ENCODE measurements around the gene PSMB2. TPM values are rescaled to one million over a fixed set of nuclear protein-coding genes. Genes with fewer than 3 reads are reported as not detected.

The PSMB2 gene
- total and polyA plus RNA-seq, 7 donors = 38.6 to 117 (median 68.2) TPM

DNA sequence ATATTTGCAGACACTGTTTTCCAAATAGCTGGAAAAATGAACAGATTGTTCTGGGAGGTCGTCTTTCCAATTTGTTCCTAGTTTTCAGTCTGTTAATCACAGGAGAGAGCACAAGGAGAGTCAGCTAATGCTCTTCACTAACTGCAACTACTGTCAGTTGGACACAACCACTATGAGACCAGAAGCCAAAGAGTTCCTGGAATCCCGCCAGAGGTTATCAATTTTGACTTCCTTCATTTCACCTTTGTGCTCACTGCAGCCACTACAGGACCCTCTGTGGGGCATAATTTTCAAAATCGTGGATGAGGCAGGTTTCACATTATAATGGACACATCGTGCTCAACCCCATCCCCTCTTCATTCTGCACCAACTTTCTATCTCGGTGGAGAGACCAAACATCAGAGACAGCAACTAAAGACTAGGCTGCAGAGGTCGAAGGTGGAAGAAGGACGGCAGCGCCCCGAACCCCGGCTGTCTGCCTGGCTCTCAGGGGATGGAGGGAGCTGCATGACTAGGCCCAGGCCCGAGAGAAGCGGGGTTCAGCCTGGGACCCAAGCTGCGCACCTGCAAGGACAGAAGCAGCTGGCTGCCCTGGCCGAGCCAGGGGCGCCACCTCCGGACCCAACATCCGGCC is 84.7 kb downstream of the PSMB2 start:
- intact Hi-C loops (cut with DNase I) = no loop called here
- H3K4me3 ChIP-seq = peak overlapping the region; percentile 99
- H3K27me3 ChIP-seq (ENCODE audit: insufficient read depth in 3 of 3, low read length in 2 of 3) = no peaks in the 10 kb centered on the region
- no peaks in the 10 kb centered on the region for H3K9me3 ChIP-seq
- DNase-seq (no peak), ATAC-seq (no peak)
- H3K4me1 ChIP-seq = peaks cover 49% of the 10 kb centered on the region
- peak overlapping the region; percentile 99 for H3K27ac ChIP-seq
- 1 to 2% (median 1%) methylated on average over 15 to 17 of the region's 17 CpGs for WGBS, 3 donors
- H3K36me3 ChIP-seq (ENCODE audit: insufficient read depth in 1 of 2, low read depth in 1 of 2) = peaks cover 0 to 26% of the 10 kb centered on the region in 2 donors
- TF ChIP-seq, protein P1, sequence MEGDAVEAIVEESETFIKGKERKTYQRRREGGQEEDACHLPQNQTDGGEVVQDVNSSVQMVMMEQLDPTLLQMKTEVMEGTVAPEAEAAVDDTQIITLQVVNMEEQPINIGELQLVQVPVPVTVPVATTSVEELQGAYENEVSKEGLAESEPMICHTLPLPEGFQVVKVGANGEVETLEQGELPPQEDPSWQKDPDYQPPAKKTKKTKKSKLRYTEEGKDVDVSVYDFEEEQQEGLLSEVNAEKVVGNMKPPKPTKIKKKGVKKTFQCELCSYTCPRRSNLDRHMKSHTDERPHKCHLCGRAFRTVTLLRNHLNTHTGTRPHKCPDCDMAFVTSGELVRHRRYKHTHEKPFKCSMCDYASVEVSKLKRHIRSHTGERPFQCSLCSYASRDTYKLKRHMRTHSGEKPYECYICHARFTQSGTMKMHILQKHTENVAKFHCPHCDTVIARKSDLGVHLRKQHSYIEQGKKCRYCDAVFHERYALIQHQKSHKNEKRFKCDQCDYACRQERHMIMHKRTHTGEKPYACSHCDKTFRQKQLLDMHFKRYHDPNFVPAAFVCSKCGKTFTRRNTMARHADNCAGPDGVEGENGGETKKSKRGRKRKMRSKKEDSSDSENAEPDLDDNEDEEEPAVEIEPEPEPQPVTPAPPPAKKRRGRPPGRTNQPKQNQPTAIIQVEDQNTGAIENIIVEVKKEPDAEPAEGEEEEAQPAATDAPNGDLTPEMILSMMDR (IDR thresholded peaks at IDR 0.05) = no peak

DNA sequence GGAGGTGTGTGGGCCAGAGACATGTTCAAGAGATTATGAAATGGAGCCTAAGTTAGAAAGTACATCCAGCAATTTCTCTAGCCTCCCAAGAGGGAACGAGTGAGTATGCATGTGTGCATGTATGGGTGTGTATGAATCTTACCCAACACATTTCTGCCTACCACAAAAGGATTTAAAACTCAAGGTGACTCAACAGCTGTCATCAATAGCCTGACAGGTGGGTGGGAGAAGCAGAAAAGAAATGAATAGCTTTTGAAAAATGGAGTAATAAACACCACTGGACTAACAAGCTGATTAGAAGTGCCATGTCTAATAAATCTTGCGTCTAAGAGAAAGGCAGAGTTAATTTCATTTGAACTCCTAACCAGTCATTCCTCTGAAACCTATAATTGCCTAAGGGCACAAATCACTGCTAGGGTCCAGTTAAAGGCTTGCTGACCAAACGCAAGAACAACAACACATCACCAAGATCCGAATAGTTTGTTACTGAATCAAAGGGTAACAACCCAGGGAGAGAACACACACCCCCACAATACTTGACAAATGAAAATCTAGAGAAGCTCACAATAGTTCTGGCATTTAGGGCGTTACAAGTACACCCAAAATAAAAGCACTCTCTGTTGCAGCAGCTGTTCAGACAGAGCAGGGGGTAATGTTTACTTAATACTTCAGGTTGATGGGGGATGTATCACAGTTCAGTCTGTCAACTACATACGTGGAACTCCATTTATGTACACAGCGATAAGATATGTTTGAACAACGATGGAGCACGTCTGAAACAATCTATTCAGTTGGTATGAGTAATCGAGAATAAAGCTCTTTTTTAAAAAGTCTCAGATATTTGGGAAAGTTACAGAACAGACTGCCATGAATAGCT is 85.5 kb downstream of the PSMB2 start:
- no peaks in the 10 kb centered on the region for H3K27me3 ChIP-seq (ENCODE audit: insufficient read depth in 3 of 3, low read length in 2 of 3)
- WGBS, 3 donors = 48 to 60% (median 53%) methylated on average over 10 of the region's 10 CpGs
- TF ChIP-seq, protein P1 (IDR thresholded peaks at IDR 0.05) = no peak
- intact Hi-C loops (cut with DNase I) = no loop called here
- H3K4me1 ChIP-seq = peaks cover 43% of the 10 kb centered on the region
- no peaks in the 10 kb centered on the region for H3K9me3 ChIP-seq
- peaks cover 0 to 33% of the 10 kb centered on the region in 2 donors for H3K36me3 ChIP-seq (ENCODE audit: insufficient read depth in 1 of 2, low read depth in 1 of 2)
- H3K4me3 ChIP-seq = peak overlapping the region; percentile 99
- DNase-seq = no peak
- peak in 3 of 4 donors; percentile 11 to 35 (median 21) for ATAC-seq
- peak overlapping the region; percentile 99 for H3K27ac ChIP-seq

DNA sequence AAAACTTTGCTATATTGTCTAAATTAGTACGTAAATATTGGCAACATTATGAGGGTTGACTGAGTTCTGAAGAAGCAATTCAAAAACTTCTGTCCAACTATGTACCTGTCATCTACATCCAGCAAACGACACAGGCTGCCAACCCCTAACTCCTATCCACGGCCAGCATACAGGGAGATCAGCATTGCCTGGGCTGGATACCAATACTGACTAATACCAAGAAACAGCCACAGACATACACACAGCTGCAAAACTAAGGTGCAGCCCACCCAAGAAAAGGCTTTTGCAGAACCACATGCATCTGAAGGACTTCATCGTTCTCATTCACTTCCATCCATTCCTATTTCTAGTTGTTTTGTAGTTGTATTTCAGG is 86.1 kb downstream of the PSMB2 start:
- DNase-seq = no peak
- Histone ChIP-seq H3K27me3 (ENCODE audit: insufficient read depth in 3 of 3, low read length in 2 of 3) (no peaks in the 10 kb centered on the region), H3K4me3 (peak overlapping the region; percentile 99), H3K9me3 (no peaks in the 10 kb centered on the region), H3K36me3 (ENCODE audit: insufficient read depth in 1 of 2, low read depth in 1 of 2) (peaks cover 0 to 40% of the 10 kb centered on the region in 2 donors), H3K27ac (peak overlapping the region; percentile 99), H3K4me1 (peaks cover 38% of the 10 kb centered on the region)
- TF ChIP-seq, protein P1 (IDR thresholded peaks at IDR 0.05) = no peak
- intact Hi-C loops (cut with DNase I) = no loop called here
- no peak for ATAC-seq
- WGBS, 3 donors = 42 to 58% (median 51%) methylated on average over 4 of the region's 4 CpGs

DNA sequence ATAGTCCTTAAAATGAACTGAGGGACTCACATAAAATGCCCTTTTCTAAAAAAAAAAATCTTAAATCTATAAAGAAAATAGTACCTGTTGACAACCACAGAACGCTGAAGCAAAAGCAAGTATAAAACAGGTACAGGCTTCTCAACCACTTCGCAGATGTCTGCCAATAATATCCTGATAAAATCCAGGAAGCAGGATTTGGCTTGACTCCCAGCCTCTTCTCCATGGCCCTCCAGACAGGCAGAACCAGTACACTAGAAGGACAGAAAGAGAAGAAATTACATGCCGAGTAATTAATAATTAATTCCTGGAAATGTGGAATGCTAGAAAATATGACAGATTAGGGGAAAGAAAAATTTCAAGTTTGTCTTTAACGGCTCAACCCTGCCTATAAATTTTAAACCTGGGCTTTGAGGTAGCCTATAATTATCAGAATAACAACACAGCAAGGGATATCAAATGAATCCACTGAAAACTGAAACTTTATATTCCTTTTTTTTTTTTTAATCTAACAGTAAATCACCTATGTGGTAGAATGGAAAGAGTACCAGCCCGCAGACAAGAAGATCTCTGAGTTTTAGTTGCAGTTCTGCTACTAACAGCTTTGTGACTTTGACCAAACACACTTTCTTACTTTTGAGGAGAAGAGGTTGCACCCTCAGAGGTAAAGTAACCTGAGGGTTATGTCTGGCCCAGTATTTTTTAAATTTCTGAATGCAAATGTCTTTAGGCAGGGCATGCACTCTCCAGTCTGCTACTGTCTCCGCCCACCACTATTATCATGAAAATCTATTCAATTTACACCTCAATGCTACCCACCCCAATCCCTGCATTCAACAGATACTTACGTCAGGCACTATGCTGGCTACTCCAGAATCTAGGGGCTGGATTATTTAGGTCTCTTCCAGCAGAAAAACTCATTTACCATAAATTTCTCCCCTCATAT is 86.8 kb downstream of the PSMB2 start:
- no peaks in the 10 kb centered on the region for H3K27me3 ChIP-seq (ENCODE audit: insufficient read depth in 3 of 3, low read length in 2 of 3)

More for the DNA sequence above, 86.8 kb downstream of the PSMB2 start:
- Histone ChIP-seq H3K4me3 (no peak overlapping the region), H3K4me1 (peaks cover 38% of the 10 kb centered on the region), H3K36me3 (ENCODE audit: insufficient read depth in 1 of 2, low read depth in 1 of 2) (peaks cover 0 to 44% of the 10 kb centered on the region in 2 donors), H3K27ac (peak overlapping the region; percentile 99), H3K9me3 (no peaks in the 10 kb centered on the region)
- WGBS, 3 donors = 41 to 56% (median 46%) methylated on average over 7 of the region's 7 CpGs
- DNase-seq (no peak), ATAC-seq (no peak)
- intact Hi-C loops (cut with DNase I) = no loop called here
- TF ChIP-seq, protein P1 (IDR thresholded peaks at IDR 0.05) = no peak

All from psoas muscle (tissue), 8 donors.